Measurements from ENCODE around the gene TPM1.

The TPM1 gene

GRCh38 chr15:63028442-63029110 lies 14.0 kb upstream of the TPM1 start:
- no peak overlapping the region for H3K4me3 ChIP-seq (ENCODE audit: insufficient read depth, low read length, poor library complexity, severe bottlenecking)
- H4K20me1 ChIP-seq (ENCODE audit: low read depth, low read length): no peaks in the 10 kb centered on the region
- H3K9ac ChIP-seq (ENCODE audit: low read length): no peak overlapping the region
- H3K9me2 ChIP-seq (replicated peaks; ENCODE audit: insufficient read depth, low read length): no peaks in the 10 kb centered on the region
- H3F3A ChIP-seq (ENCODE audit: insufficient read depth): no peaks in the 10 kb centered on the region
- H2AFZ ChIP-seq (ENCODE audit: low read depth, low read length, severe bottlenecking): no peak overlapping the region
- H3K27me3 ChIP-seq (ENCODE audit: low read length): no peaks in the 10 kb centered on the region
- H3K4me2 ChIP-seq (ENCODE audit: low read depth, low read length, poor library complexity, severe bottlenecking): no peak overlapping the region
- no peak overlapping the region for H3K27ac ChIP-seq (ENCODE audit: low read depth, low read length)
- H3K79me2 ChIP-seq (ENCODE audit: insufficient read depth, low read length): no peaks in the 10 kb centered on the region
- TF ChIP-seq CTCF (IDR thresholded peaks at IDR 0.05; ENCODE audit: insufficient read depth, low read length, poor library complexity, severe bottlenecking): no peak
- TF ChIP-seq EZH2phosphoT487 (conservative IDR thresholded peaks at IDR 0.05; ENCODE audit: low read length): no peak
- H3K36me3 ChIP-seq (ENCODE audit: low read length): no peaks in the 10 kb centered on the region
- H3K9me3 ChIP-seq (ENCODE audit: insufficient read depth, low read length): no peaks in the 10 kb centered on the region

- TF ChIP-seq CTCF (IDR thresholded peaks at IDR 0.05; ENCODE audit: insufficient read depth, low read length, poor library complexity, severe bottlenecking) (no peak), EZH2phosphoT487 (conservative IDR thresholded peaks at IDR 0.05; ENCODE audit: low read length) (no peak)
- Histone ChIP-seq H3K4me2 (ENCODE audit: low read depth, low read length, poor library complexity, severe bottlenecking) (no peak overlapping the region), H3F3A (ENCODE audit: insufficient read depth) (no peaks in the 10 kb centered on the region), H3K27ac (ENCODE audit: low read depth, low read length) (no peak overlapping the region), H3K9ac (ENCODE audit: low read length) (no peak overlapping the region), H3K4me3 (ENCODE audit: insufficient read depth, low read length, poor library complexity, severe bottlenecking) (no peak overlapping the region), H3K9me3 (ENCODE audit: insufficient read depth, low read length) (no peaks in the 10 kb centered on the region), H3K27me3 (ENCODE audit: low read length) (no peaks in the 10 kb centered on the region), H3K9me2 (replicated peaks; ENCODE audit: insufficient read depth, low read length) (no peaks in the 10 kb centered on the region), H4K20me1 (ENCODE audit: low read depth, low read length) (no peaks in the 10 kb centered on the region), H2AFZ (ENCODE audit: low read depth, low read length, severe bottlenecking) (no peak overlapping the region), H3K36me3 (ENCODE audit: low read length) (no peaks in the 10 kb centered on the region), H3K79me2 (ENCODE audit: insufficient read depth, low read length) (no peaks in the 10 kb centered on the region)
Measured at GRCh38 chr15:63029676-63030075, 12.9 kb upstream of the TPM1 start.

GRCh38 chr15:63030101-63030551 lies 12.4 kb upstream of the TPM1 start:
- no peak overlapping the region for H3K4me2 ChIP-seq (ENCODE audit: low read depth, low read length, poor library complexity, severe bottlenecking)
- TF ChIP-seq CTCF (IDR thresholded peaks at IDR 0.05; ENCODE audit: insufficient read depth, low read length, poor library complexity, severe bottlenecking): no peak
- TF ChIP-seq EZH2phosphoT487 (conservative IDR thresholded peaks at IDR 0.05; ENCODE audit: low read length): no peak
- H3K27ac ChIP-seq (ENCODE audit: low read depth, low read length): no peak overlapping the region

More at GRCh38 chr15:63030101-63030551, 12.4 kb upstream of the TPM1 start:
- Histone ChIP-seq H3K9me3 (ENCODE audit: insufficient read depth, low read length) (no peaks in the 10 kb centered on the region), H3F3A (ENCODE audit: insufficient read depth) (no peaks in the 10 kb centered on the region), H2AFZ (ENCODE audit: low read depth, low read length, severe bottlenecking) (no peak overlapping the region), H3K4me3 (ENCODE audit: insufficient read depth, low read length, poor library complexity, severe bottlenecking) (no peak overlapping the region), H4K20me1 (ENCODE audit: low read depth, low read length) (no peaks in the 10 kb centered on the region), H3K9ac (ENCODE audit: low read length) (no peak overlapping the region), H3K27me3 (ENCODE audit: low read length) (no peaks in the 10 kb centered on the region), H3K79me2 (ENCODE audit: insufficient read depth, low read length) (no peaks in the 10 kb centered on the region), H3K9me2 (replicated peaks; ENCODE audit: insufficient read depth, low read length) (no peaks in the 10 kb centered on the region), H3K36me3 (ENCODE audit: low read length) (no peaks in the 10 kb centered on the region)

Measured in SU-DHL-6 (cell line).